KOPT-K1 (cell line): Measurements from ENCODE around the gene VTI1A.

Experiments used
- H3K27ac ChIP-seq: fragments of 200-600 bp; sonication (generic); 2 replicates; pipeline ENCODE4 v1.5.1; 2016; ENCODE audit warnings: antibody characterized with exemption, mild to moderate bottlenecking, low read depth, low read length; ENCODE audit not compliant: poor library complexity, severe bottlenecking
- H3K36me3 ChIP-seq: fragments of 200-600 bp; sonication (generic); 2 replicates; pipeline ENCODE4 v1.5.1; 2017; ENCODE audit warnings: antibody characterized with exemption, mild to moderate bottlenecking, low read length, moderate library complexity; ENCODE audit not compliant: insufficient read depth
- H3K9me3 ChIP-seq: fragments of 200-600 bp; sonication (generic); 2 replicates; pipeline ENCODE4 v1.5.1; 2017; ENCODE audit warnings: antibody characterized with exemption, low read length, mild to moderate bottlenecking; ENCODE audit not compliant: insufficient read depth, poor library complexity, severe bottlenecking

The VTI1A gene

GRCh38 chr10:112785089-112785488 is 338.1 kb downstream of the VTI1A start:
- Histone ChIP-seq H3K27ac (no peak overlapping the region), H3K9me3 (peaks cover 5% of the 10 kb centered on the region)

GRCh38 chr10:112789248-112789647 is 342.2 kb downstream of the VTI1A start:
- Histone ChIP-seq H3K36me3 (no peaks in the 10 kb centered on the region), H3K27ac (no peak overlapping the region), H3K9me3 (peaks cover 5% of the 10 kb centered on the region)

More at GRCh38 chr10:112785089-112785488, 338.1 kb downstream of the VTI1A start:
- no peaks in the 10 kb centered on the region; the same call in 1 of the 2 replicates for H3K36me3 ChIP-seq

DNA sequence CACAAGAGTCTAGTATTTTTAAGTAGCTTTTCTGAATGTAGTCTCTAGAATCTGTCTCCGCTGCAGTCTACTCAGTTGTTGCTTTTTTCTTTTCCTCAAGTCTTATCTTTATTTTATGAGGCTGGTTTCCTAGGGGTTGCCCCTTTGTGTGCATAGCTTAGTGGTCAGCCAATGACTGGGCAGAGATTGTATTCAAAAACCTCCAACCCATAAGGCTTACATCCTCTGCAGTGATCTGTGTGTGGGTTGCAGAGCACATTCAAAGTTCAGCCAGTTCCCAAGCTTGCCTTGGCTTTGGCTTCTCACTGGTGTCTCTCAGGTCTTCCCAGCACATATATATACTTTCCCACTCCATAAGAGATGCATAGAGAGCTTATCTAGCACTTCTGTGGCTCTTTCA is 343.0 kb downstream of the VTI1A start:
- Histone ChIP-seq H3K36me3 (no peaks in the 10 kb centered on the region), H3K9me3 (peaks cover 5% of the 10 kb centered on the region), H3K27ac (no peak overlapping the region)

DNA sequence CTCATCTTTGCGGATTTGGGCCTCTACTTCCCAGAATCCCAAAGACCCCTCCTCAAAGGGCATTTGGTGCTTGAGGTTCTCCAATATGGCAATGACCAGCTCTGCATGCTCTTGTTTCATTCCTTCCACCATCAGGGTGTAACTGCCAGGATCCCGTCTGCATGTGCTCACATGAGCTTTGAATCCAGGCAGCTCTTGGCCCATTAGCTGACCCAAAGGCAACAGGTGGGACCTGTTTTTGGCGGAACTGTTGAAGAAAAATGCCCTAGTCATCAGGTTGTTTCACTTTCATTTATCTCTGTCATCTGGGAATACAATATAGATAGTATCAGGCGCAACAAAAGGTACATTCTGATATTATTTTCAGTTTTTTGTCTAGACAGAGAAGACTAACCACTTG is 343.9 kb downstream of the VTI1A start:
- Histone ChIP-seq H3K27ac (no peak overlapping the region), H3K9me3 (peaks cover 5% of the 10 kb centered on the region), H3K36me3 (no peaks in the 10 kb centered on the region)

- Histone ChIP-seq H3K9me3 (peaks cover 5% of the 10 kb centered on the region), H3K27ac (no peak overlapping the region), H3K36me3 (no peaks in the 10 kb centered on the region)
Observed at GRCh38 chr10:112791447-112791846, 344.4 kb downstream of the VTI1A start.

- H3K9me3 ChIP-seq = peaks cover 5% of the 10 kb centered on the region
- no peak overlapping the region for H3K27ac ChIP-seq
Observed at GRCh38 chr10:112792487-112793201, 345.6 kb downstream of the VTI1A start.

GRCh38 chr10:112793202-112793921 is 346.3 kb downstream of the VTI1A start:
- no peak overlapping the region for H3K27ac ChIP-seq
- H3K9me3 ChIP-seq = peaks cover 5% of the 10 kb centered on the region
- H3K36me3 ChIP-seq = no peaks in the 10 kb centered on the region

More at GRCh38 chr10:112792487-112793201, 345.6 kb downstream of the VTI1A start:
- no peaks in the 10 kb centered on the region for H3K36me3 ChIP-seq

GRCh38 chr10:112794201-112794600 is 347.2 kb downstream of the VTI1A start:
- Histone ChIP-seq H3K36me3 (no peaks in the 10 kb centered on the region), H3K27ac (no peak overlapping the region), H3K9me3 (peaks cover 3% of the 10 kb centered on the region)

GRCh38 chr10:112795067-112795466 is 348.1 kb downstream of the VTI1A start:
- H3K36me3 ChIP-seq = no peaks in the 10 kb centered on the region
- H3K27ac ChIP-seq = no peak overlapping the region
- H3K9me3 ChIP-seq = no peaks in the 10 kb centered on the region

GRCh38 chr10:112797197-112797596 is 350.2 kb downstream of the VTI1A start:
- Histone ChIP-seq H3K27ac (no peak overlapping the region), H3K9me3 (no peaks in the 10 kb centered on the region), H3K36me3 (no peaks in the 10 kb centered on the region)

DNA sequence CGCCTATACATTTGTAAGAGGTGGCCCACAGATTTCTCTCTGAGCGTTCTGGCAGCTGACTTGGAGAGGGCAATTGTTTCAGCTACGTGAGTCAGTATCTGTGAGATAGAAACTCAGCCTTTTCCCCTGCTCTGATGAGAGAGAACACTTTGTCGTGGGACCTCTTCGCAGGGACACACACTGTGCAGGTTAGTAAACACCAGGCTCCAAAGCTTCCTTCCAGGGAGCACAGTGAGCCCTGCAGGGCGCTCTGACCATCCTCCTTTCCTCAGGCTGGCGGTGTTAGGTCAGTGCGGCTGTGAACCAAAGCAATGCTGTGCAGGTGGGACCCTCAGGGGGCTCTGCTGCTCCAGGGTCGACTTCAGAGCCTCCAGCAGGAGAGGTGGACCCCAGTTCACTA is 350.8 kb downstream of the VTI1A start:
- no peaks in the 10 kb centered on the region for H3K9me3 ChIP-seq
- no peak overlapping the region for H3K27ac ChIP-seq
- H3K36me3 ChIP-seq = no peaks in the 10 kb centered on the region

DNA sequence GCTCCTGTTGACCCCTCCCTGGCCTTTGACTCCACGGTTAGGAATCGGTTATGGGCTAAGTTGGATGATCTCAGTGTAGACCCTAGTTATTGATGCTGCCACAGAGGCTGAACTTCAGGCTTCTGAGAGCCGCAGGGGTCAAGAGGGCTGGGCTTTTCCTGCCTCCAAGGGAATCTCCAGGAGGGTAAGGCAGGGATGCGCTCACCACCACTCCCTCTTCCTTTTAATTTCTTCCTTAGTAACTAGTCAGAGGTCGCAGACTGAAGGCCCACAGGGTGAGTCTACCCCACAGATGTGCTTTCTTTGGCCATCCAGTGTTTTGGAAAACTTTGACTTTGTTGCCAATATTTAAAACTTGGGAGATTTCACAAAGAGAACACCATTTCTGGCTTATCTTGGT is 352.0 kb downstream of the VTI1A start:
- H3K36me3 ChIP-seq = no peaks in the 10 kb centered on the region
- no peak overlapping the region for H3K27ac ChIP-seq
- no peaks in the 10 kb centered on the region for H3K9me3 ChIP-seq

DNA sequence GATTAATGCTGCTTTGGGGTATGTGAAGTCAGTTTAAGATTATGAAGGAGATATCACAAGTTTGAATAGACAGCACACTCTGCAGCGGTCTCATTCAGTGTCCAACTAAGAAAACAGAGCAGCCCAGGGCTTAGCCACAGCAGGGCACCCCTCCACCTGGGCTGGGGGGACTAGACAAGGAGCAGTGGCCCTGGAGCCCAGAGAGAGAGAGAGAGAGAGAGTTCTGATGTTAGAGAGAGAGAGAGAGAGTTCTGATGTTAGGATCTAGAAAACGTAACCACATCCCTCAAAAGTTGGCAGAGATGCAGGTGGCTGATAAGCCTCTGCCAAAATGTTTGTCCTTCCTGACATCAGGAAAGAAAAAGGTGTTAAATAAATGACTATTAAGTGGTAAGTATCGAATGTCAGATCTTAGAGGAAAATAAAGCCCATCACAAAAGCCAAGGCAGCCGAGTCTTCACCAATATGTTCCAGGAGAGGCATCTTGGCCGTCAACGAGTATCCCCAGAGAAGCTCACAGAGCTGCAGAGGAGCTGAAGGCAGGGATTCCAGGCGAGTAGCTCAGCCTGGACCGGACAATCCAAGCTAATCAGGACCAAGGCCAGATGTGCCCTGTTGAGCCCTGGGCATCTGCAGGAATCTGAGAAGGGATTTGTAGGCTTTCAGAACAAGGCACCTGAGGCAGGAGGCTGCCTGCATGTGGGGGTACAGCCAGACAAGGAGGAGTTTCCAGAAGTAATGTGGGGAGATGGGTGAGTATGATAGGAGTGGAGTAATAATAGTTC is 352.9 kb downstream of the VTI1A start:
- H3K9me3 ChIP-seq = no peaks in the 10 kb centered on the region
- no peak overlapping the region for H3K27ac ChIP-seq
- H3K36me3 ChIP-seq = no peaks in the 10 kb centered on the region

DNA sequence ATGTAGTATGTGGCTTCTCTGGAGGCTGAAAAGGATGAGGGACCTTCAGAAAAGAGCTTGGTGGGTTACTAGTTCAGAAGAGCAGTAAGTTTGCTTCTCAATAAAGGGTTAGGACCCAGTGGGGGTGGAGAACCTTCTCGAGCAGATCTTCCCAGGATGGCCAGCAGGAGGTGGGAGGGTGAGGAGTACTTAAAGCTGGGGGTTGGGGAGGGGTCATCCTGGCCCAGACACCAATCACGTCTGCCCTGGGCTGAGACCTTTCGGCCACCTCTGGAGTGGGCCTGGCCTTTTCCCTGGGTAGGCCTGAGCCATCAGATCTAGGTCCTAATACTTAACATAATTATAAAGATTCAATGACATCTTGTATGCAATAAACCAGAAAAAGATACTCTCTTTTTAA is 354.0 kb downstream of the VTI1A start:
- H3K27ac ChIP-seq = no peak overlapping the region
- H3K9me3 ChIP-seq = no peaks in the 10 kb centered on the region
- H3K36me3 ChIP-seq = no peaks in the 10 kb centered on the region

- Histone ChIP-seq H3K27ac (no peak overlapping the region), H3K9me3 (no peaks in the 10 kb centered on the region)
Observed at GRCh38 chr10:112801748-112802147, 354.7 kb downstream of the VTI1A start.

More at GRCh38 chr10:112801748-112802147, 354.7 kb downstream of the VTI1A start:
- H3K36me3 ChIP-seq = no peaks in the 10 kb centered on the region
